Thoracic aorta (tissue), 2 donors: ENCODE data around the gene LORICRIN. TPM values are rescaled to one million over a fixed set of nuclear protein-coding genes. Genes with fewer than 3 reads are reported as not detected.

ENCODE experiments used
- ATAC-seq: fragments of 150-250 bp; one replicate; pipeline ENCODE4 v1.8.0; 2017; ENCODE audit warnings: low read depth; ENCODE audit not compliant: insufficient number of reproducible peaks, low FRiP score
- DNase-seq: peaks from one replicate; pipeline ENCODE4 v3.0.0-alpha.2; 2020; ENCODE audit warnings: low spot score
- H3K27ac ChIP-seq, 2 donors: fragments of 200-600 bp; sonication (generic); 1 replicate in 1 of 2; 2 replicates in 1 of 2; pipeline ENCODE4 v1.5.1; 2016; ENCODE audit warnings: mild to moderate bottlenecking in 2 of 2, moderate library complexity in 2 of 2
- H3K27me3 ChIP-seq: fragments of 200-600 bp; sonication (generic); replicated peaks from 2 replicates; pipeline ENCODE4 v1.6.0; 2016; ENCODE audit warnings: mild to moderate bottlenecking; ENCODE audit not compliant: insufficient read depth
- H3K36me3 ChIP-seq: fragments of 200-600 bp; sonication (generic); one replicate; pipeline ENCODE4 v1.5.1; 2016
- H3K4me1 ChIP-seq, 2 donors: fragments of 200-600 bp; sonication (generic); 1 replicate in 1 of 2; 2 replicates in 1 of 2; pipeline versions ENCODE4 v1.5.1 to v1.6.0; 2016; ENCODE audit warnings: low read depth in 2 of 2, mild to moderate bottlenecking in 1 of 2; ENCODE audit not compliant: control insufficient read depth in 1 of 2
- H3K4me3 ChIP-seq: fragments of 200-600 bp; sonication (generic); 2 replicates; pipeline ENCODE4 v1.5.1; 2016; ENCODE audit warnings: mild to moderate bottlenecking
- H3K9me3 ChIP-seq: fragments of 200-600 bp; sonication (generic); 2 replicates; pipeline ENCODE4 v1.5.1; 2016
- CTCF ChIP-seq: fragments of 200-600 bp; sonication (generic); IDR thresholded peaks from one replicate; pipeline ENCODE4 v1.5.1; 2019; ENCODE audit warnings: antibody characterized with exemption
- total RNA-seq, 2 donors: library from RNA; depleted of rRNA; stranded (reverse); fragments of >200 nt; gene quantifications; one replicate each; pipeline versions ENCODE4 v1.1.0 to v1.2.3, GENCODE V29; 2016

The LORICRIN gene
- total RNA-seq, 2 donors from 2014 or later: not detected

DNA sequence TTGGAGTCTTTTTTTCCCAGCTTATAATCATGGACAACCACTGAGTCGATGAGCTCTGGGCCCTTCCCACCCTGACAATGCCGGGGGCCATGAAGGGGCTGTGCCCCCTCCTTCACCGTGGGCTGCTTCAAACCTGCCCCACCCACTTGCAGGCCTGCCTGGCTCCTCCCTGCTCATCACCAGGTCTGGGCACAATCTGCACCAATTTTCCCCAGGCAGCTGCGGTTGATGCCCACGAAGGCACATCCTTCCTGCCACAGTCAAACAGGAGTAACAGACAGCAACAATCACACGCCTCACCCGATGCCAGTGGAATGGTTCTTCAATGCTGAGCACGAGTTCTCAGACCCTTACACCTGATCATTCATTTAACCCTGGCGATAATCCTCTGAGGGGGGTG is 34.4 kb downstream of the LORICRIN start:
- no peak for TF ChIP-seq CTCF
- no peaks in the 10 kb centered on the region for H3K27me3 ChIP-seq
- no peaks in the 10 kb centered on the region for H3K4me1 ChIP-seq
- DNase-seq: no peak
- no peaks in the 10 kb centered on the region for H3K9me3 ChIP-seq
- no peak overlapping the region for H3K27ac ChIP-seq
- no peak for ATAC-seq
- H3K36me3 ChIP-seq: no peaks in the 10 kb centered on the region
- H3K4me3 ChIP-seq: no peak overlapping the region

- no peak for ATAC-seq
- H3K9me3 ChIP-seq: no peaks in the 10 kb centered on the region
- H3K4me3 ChIP-seq: no peak overlapping the region
- H3K27ac ChIP-seq: no peak overlapping the region
- DNase-seq: no peak
- H3K36me3 ChIP-seq: no peaks in the 10 kb centered on the region
- no peaks in the 10 kb centered on the region for H3K4me1 ChIP-seq
- H3K27me3 ChIP-seq: no peaks in the 10 kb centered on the region
- TF ChIP-seq CTCF: no peak
Measured at GRCh38 chr1:153302308-153302707, 42.8 kb downstream of the LORICRIN start.

- ATAC-seq (no peak), DNase-seq (no peak)
- no peaks in the 10 kb centered on the region for H3K27me3 ChIP-seq
Measured at GRCh38 chr1:153305682-153306081, 46.2 kb downstream of the LORICRIN start.

DNA sequence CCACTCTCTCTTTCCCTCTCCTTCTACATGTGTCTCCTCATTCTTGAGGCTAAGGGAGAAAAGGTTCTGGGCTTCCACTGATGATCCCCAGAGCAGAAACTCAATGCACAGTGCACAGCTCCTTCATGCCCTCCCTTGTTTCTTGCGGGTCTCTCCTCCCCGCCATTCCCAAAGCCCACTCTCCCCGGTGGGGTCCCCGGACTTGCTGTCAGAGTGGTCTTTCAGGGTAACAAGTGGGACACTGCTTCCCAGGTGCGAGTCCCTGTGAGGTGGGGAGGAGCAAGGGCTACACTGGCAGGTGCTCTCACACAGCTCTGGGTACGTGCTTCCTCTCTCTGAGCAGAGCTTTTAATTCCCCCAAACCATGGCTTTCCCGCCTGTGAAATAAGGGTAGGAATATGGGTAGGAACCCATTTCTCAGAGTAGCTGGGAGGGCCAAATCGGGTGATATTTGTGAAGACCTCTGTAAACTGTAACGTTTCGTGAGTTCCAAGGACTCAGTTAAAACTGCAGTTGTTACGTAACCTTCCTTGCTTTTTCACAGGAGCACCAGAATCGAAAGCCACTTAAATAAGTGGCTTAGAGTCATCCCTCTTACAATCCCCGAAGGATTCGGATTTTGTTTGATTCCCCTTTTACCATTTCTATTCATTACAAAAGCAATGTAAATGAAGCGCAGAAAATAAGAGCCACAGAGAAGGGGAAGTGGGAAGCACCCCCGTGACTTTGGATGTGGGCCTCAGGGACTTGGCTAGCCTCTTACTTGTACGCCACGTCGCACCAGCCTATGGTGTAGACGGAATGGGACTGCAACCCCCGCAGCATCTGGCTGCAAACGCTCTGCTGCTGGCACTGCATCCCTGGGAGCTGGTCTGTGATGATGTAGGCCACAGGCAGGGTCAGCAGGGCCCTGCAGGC is 47.1 kb downstream of the LORICRIN start:
- no peak overlapping the region for H3K4me3 ChIP-seq
- DNase-seq: no peak
- no peaks in the 10 kb centered on the region for H3K36me3 ChIP-seq
- H3K27me3 ChIP-seq: no peaks in the 10 kb centered on the region
- H3K27ac ChIP-seq: no peak overlapping the region
- H3K4me1 ChIP-seq: no peaks in the 10 kb centered on the region
- no peak for ATAC-seq
- no peak for TF ChIP-seq CTCF
- H3K9me3 ChIP-seq: no peaks in the 10 kb centered on the region

More at GRCh38 chr1:153305682-153306081, 46.2 kb downstream of the LORICRIN start:
- no peak for TF ChIP-seq CTCF
- H3K36me3 ChIP-seq: no peaks in the 10 kb centered on the region
- no peak overlapping the region for H3K27ac ChIP-seq
- H3K4me1 ChIP-seq: no peaks in the 10 kb centered on the region
- H3K4me3 ChIP-seq: no peak overlapping the region
- H3K9me3 ChIP-seq: no peaks in the 10 kb centered on the region

DNA sequence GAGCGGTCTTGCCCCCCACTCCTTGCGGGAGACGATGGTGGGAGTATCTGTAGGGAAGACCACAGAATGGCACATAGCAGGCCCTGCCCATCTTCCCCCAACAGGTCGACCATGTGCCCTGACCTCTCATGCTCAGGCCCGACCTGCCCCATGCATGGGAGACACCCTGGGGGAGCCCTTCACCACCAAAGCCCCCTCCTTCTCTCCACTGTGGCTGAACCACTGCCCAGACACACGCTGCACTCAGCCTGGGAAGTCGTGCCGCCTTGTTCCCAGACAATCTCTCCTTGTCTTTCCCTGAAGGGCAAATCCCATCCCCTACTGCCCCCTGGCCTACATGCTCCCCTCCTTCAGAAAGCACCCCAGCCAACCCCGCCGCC is 47.7 kb downstream of the LORICRIN start:
- H3K4me1 ChIP-seq: no peaks in the 10 kb centered on the region
- no peaks in the 10 kb centered on the region for H3K9me3 ChIP-seq
- ATAC-seq (no peak), DNase-seq (no peak)
- no peaks in the 10 kb centered on the region for H3K27me3 ChIP-seq
- no peak for TF ChIP-seq CTCF
- no peaks in the 10 kb centered on the region for H3K36me3 ChIP-seq
- no peak overlapping the region for H3K27ac ChIP-seq
- no peak overlapping the region for H3K4me3 ChIP-seq
